Ecto neural progenitor cell (in vitro differentiated cells): ENCODE results near the gene TSPEAR.
"Not testable (repeated sequence)": the region's sequence is repeated elsewhere in the genome, so short reads cannot be mapped to it uniquely, and the experiment has no call there.

Source experiments
- DNase-seq: peaks from one replicate; pipeline ENCODE4 v3.0.0-alpha.2; 2018; ENCODE audit warnings: low spot score

Gene TSPEAR

GRCh38 chr21:44483288-44484237 lies 227.8 kb downstream of the TSPEAR start:
- no peak for DNase-seq

GRCh38 chr21:44482581-44483287 lies 228.6 kb downstream of the TSPEAR start:
- no peak for DNase-seq

- no peak for DNase-seq
Observed at GRCh38 chr21:44480200-44481053, 230.9 kb downstream of the TSPEAR start.

DNA sequence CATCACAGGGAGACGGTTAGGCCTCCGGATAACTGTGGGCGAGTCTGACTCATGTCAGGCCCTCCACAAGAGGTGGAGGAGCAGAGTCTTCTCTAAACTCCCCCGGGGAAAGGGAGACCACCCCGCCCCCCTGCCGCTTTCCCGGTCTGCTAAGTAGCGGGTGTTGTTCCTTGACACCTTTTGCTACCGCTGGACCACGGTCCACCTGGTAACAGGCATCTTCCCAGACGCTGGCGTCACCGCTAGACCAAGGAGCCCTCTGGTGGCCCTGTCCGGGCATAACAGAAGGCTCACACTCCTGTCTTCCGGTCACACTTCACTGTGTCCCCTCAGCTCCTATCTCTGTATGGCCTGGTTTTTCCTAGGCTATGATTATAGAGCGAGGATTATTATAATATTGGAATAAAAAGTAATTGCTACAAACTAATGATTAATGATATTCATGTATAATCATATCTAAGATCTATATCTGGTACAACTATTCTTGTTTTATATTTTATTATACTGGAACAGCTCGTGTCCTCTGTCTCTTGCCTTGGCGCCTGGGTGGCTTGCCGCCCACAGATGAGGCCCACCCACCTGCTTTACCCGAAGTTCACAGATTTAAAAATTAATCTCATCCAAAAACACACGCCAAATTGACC lies 231.7 kb downstream of the TSPEAR start:
- DNase-seq: not testable (repeated sequence)

DNA sequence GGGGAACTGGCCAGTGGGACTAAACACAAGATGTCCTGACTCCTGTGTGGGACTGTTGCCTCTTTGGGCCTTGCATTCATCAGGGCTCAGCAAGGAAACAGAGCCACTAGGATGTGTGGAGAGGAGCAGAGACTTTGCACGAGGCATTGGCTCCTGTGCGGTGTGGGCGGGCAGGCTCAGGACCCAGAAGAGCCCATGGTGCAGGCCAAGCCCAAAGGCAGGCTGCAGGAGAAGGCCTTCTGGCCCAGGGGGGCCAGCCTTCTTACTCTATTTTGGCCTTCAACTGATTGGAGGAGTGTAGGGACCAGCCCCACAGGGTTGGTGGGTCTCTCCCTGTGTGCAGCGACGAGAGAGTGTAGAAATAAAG lies 232.6 kb downstream of the TSPEAR start:
- DNase-seq: no peak

GRCh38 chr21:44478124-44478800 lies 233.1 kb downstream of the TSPEAR start:
- DNase-seq: no peak

DNA sequence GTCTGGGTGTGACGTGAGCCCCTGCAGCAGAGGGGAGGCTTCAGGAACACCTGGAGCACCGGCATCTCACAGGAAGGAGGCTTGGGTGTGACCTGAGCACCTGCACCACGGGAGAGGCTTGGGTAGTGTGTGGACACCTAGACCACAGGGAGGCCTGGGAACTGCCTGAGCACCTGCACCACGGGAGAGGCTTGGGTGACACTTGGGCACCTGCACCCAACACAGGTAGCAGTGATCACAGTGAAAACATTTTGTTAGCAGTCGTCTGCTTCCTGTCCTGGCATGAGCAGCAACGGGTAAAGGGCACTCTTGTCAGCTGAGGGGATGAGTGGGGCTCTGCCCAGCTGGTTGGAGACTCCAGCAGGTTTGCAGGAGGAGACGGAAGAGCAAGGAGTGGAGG lies 233.7 kb downstream of the TSPEAR start:
- DNase-seq: no peak

GRCh38 chr21:44477131-44477530 lies 234.2 kb downstream of the TSPEAR start:
- no peak for DNase-seq

- DNase-seq: no peak
Observed at GRCh38 chr21:44475266-44475845, 236.0 kb downstream of the TSPEAR start.

DNA sequence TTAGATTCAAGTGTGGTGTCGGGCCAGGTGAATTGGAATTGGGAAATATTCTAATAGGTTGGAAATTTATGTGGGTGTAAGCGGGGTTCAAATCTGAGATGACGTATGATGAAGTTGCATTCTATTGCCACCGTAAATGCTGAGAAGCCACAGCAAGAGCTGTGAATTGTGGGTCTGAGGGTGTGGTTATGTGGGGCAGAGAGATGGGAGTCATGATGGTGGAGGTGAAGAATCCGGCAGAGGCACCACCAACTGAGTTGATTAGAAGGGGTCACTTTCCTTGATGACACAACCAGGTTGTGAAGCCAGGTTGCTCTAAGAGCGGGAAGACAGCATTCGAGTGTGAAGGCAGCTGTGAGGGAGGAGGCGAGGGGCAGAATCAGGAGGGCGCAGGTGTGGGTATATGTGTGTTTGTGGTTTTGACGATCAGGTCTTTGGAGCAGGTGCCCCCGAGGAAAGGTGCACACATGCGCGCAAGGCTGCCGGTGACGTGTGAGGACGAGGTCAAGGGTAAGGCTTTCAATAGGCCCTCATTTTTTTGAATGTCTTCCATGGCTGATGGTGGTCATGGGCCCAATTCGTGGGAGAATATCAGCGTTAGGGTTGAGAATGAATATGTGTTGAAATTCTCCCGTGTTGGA lies 237.3 kb downstream of the TSPEAR start:
- DNase-seq: no peak

GRCh38 chr21:44471996-44472395 lies 239.4 kb downstream of the TSPEAR start:
- DNase-seq: no peak

- DNase-seq: no peak
Observed at GRCh38 chr21:44471341-44471740, 240.0 kb downstream of the TSPEAR start.

DNA sequence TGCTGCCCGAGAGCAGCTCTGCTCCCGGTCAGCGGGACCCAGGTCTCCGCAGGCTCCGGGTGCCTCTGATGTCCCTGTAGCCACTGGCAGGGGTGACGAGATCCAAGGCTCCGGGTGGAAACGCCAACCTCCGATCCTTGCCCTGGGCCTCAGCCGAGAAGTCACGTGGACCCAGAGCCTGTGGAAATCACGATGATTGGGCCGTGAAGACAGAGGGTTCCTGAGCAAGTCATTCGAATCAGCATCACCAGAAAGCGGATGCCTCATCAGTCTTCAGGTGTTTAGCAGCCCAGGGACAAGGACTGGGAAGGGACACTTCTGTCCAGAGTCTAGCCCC lies 243.5 kb downstream of the TSPEAR start:
- DNase-seq: no peak

- no peak for DNase-seq
Observed at GRCh38 chr21:44466996-44467858, 244.1 kb downstream of the TSPEAR start.

DNA sequence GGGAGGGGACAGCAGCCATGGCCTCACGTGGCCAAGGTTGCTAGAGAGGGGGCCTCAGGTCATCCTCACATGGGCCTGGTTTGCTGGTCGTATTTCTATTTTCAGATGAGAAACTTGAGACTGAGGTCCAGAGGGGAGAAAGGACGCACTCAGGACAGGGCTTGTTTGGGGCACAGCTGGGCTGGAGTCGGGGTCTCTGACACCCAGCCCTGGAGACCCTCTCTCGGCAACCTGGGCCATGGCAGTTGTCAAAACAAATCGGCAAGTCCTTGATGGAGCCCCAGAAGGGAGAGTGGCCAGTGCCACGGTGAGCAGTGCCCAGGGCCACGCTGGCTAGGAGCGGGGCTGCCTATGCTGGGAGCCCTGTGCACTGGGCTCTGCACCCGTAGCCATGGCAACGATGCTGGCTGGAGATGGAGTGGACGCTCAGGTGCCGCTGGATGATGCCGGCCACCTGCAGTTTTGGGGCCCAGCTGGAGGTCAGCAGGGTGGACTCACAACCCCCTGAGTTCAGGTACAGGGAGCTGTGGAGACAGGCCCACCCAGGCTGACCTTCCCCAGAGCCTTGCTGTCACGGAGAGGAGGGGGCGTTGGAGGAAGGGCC lies 244.9 kb downstream of the TSPEAR start:
- DNase-seq: no peak

DNA sequence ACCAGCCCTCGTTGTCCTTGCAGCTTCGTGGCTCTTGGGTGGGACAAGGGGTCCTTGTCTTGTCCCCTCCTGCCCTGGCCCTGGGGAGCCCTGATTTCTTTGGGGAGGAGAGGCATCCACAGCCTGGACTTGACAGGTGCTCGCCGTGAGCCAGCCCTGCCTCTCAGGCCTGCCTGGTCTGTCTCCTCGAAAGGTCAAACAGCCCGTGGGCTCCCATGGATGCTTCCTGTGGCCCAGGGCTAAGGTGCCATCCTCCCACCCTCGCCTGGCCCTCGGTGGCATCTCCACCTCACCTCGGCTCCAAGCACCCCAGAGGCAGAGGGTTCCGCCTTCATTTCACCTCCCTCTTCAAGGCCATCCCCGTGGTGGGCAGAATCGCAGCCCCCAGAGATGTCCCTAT lies 247.0 kb downstream of the TSPEAR start:
- no peak for DNase-seq

DNA sequence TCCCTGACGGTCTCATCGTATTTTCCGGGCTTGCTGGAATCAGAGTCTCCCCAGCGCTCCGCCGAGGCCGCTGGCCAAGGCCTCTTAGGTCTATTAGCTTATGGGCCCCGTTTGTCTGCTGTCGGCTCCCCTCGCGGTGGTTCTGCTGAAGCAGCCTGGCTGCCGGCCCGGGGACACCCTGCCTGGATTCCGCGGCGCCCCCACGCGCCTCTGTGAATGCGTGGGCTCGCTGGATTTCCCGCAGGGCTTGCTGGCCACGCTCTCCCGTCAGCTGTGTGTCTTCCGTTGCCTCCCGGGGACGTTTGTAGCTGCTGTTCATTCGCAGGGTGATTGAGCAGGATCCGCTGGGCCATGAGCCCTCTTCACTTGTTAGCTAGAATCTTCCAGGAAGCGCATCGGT lies 247.6 kb downstream of the TSPEAR start:
- no peak for DNase-seq

GRCh38 chr21:44462834-44463200 lies 248.6 kb downstream of the TSPEAR start:
- DNase-seq: no peak
